Rectal smooth muscle tissue (tissue), 1 donor: ENCODE results near the gene LRRC4.
A peak's percentile ranks its signal among the peaks of the same experiment; 100 is the strongest.

Experiments used
- H3K27ac ChIP-seq: one replicate; pipeline ENCODE4 v1.7.0; 2013; ENCODE audit warnings: low read depth, low read length, inconsistent platforms
- H3K27me3 ChIP-seq: one replicate; pipeline ENCODE4 v1.7.0; 2013; ENCODE audit warnings: low read length; ENCODE audit not compliant: control insufficient read depth, insufficient read depth
- H3K36me3 ChIP-seq: one replicate; pipeline ENCODE4 v1.7.0; 2013; ENCODE audit warnings: low read length; ENCODE audit not compliant: control insufficient read depth, insufficient read depth
- H3K4me1 ChIP-seq: one replicate; pipeline ENCODE4 v1.7.0; 2013; ENCODE audit warnings: low read length; ENCODE audit not compliant: control insufficient read depth, insufficient read depth
- H3K4me3 ChIP-seq: one replicate; pipeline ENCODE4 v1.7.0; 2013; ENCODE audit warnings: low read length
- H3K9ac ChIP-seq: one replicate; pipeline ENCODE4 v1.7.0; 2013; ENCODE audit warnings: low read length

The LRRC4 gene

GRCh38 chr7:127995881-127996215, 35.4 kb downstream of the LRRC4 start:
- Histone ChIP-seq H3K27me3 (no peaks in the 10 kb centered on the region), H3K4me3 (no peak overlapping the region), H3K9ac (no peak overlapping the region), H3K36me3 (peaks cover 11% of the 10 kb centered on the region), H3K27ac (peak overlapping the region; percentile 65), H3K4me1 (peaks cover 11% of the 10 kb centered on the region)

GRCh38 chr7:127995156-127995880, 35.9 kb downstream of the LRRC4 start:
- Histone ChIP-seq H3K36me3 (peaks cover 11% of the 10 kb centered on the region), H3K27me3 (no peaks in the 10 kb centered on the region), H3K4me1 (peaks cover 11% of the 10 kb centered on the region), H3K4me3 (no peak overlapping the region), H3K27ac (peak overlapping the region; percentile 65), H3K9ac (no peak overlapping the region)

GRCh38 chr7:127993987-127994386, 37.2 kb downstream of the LRRC4 start:
- Histone ChIP-seq H3K27ac (no peak overlapping the region), H3K4me3 (no peak overlapping the region), H3K9ac (no peak overlapping the region), H3K36me3 (peaks cover 11% of the 10 kb centered on the region), H3K27me3 (no peaks in the 10 kb centered on the region), H3K4me1 (peaks cover 11% of the 10 kb centered on the region)

- Histone ChIP-seq H3K36me3 (peaks cover 11% of the 10 kb centered on the region), H3K27ac (no peak overlapping the region), H3K4me1 (peaks cover 11% of the 10 kb centered on the region), H3K27me3 (no peaks in the 10 kb centered on the region), H3K9ac (no peak overlapping the region), H3K4me3 (no peak overlapping the region)
These were observed 37.9 kb downstream of the LRRC4 start for GRCh38 chr7:127993317-127993716.

GRCh38 chr7:127988751-127989150, 42.5 kb downstream of the LRRC4 start:
- H3K4me1 ChIP-seq, result peaks cover 3% of the 10 kb centered on the region

GRCh38 chr7:127986581-127987521, 44.4 kb downstream of the LRRC4 start:
- Histone ChIP-seq H3K36me3 (peaks cover 8% of the 10 kb centered on the region), H3K27me3 (no peaks in the 10 kb centered on the region), H3K27ac (no peak overlapping the region), H3K4me1 (peaks cover 7% of the 10 kb centered on the region), H3K9ac (no peak overlapping the region), H3K4me3 (no peak overlapping the region)

More at GRCh38 chr7:127988751-127989150, 42.5 kb downstream of the LRRC4 start:
- no peak overlapping the region for H3K27ac ChIP-seq
- no peaks in the 10 kb centered on the region for H3K27me3 ChIP-seq
- peaks cover 9% of the 10 kb centered on the region for H3K36me3 ChIP-seq
- no peak overlapping the region for H3K4me3 ChIP-seq
- no peak overlapping the region for H3K9ac ChIP-seq

GRCh38 chr7:127983804-127984332, 47.4 kb downstream of the LRRC4 start:
- Histone ChIP-seq H3K4me3 (no peak overlapping the region), H3K27ac (no peak overlapping the region), H3K4me1 (peaks cover 7% of the 10 kb centered on the region), H3K36me3 (no peaks in the 10 kb centered on the region), H3K9ac (no peak overlapping the region), H3K27me3 (no peaks in the 10 kb centered on the region)

GRCh38 chr7:127981965-127982364, 49.3 kb downstream of the LRRC4 start:
- no peak overlapping the region for H3K27ac ChIP-seq
- no peaks in the 10 kb centered on the region for H3K27me3 ChIP-seq
- H3K4me3 ChIP-seq, result no peak overlapping the region
- no peaks in the 10 kb centered on the region for H3K36me3 ChIP-seq
- peaks cover 6% of the 10 kb centered on the region for H3K4me1 ChIP-seq
- no peak overlapping the region for H3K9ac ChIP-seq

- H3K27ac ChIP-seq, result no peak overlapping the region
- H3K27me3 ChIP-seq, result no peaks in the 10 kb centered on the region
- no peak overlapping the region for H3K4me3 ChIP-seq
- peaks cover 3% of the 10 kb centered on the region for H3K4me1 ChIP-seq
- no peaks in the 10 kb centered on the region for H3K36me3 ChIP-seq
- no peak overlapping the region for H3K9ac ChIP-seq
These were observed 50.3 kb downstream of the LRRC4 start for GRCh38 chr7:127980901-127981300.

GRCh38 chr7:127979728-127980126, 51.5 kb downstream of the LRRC4 start:
- Histone ChIP-seq H3K9ac (no peak overlapping the region), H3K4me3 (no peak overlapping the region), H3K4me1 (peaks cover 3% of the 10 kb centered on the region), H3K27ac (no peak overlapping the region), H3K36me3 (no peaks in the 10 kb centered on the region), H3K27me3 (no peaks in the 10 kb centered on the region)

GRCh38 chr7:127979113-127979727, 52.0 kb downstream of the LRRC4 start:
- H3K27ac ChIP-seq, result no peak overlapping the region
- no peaks in the 10 kb centered on the region for H3K36me3 ChIP-seq
- H3K4me3 ChIP-seq, result no peak overlapping the region
- H3K4me1 ChIP-seq, result peaks cover 3% of the 10 kb centered on the region
- H3K9ac ChIP-seq, result no peak overlapping the region
- H3K27me3 ChIP-seq, result no peaks in the 10 kb centered on the region

GRCh38 chr7:127978421-127978820, 52.8 kb downstream of the LRRC4 start:
- no peak overlapping the region for H3K27ac ChIP-seq
- H3K36me3 ChIP-seq, result no peaks in the 10 kb centered on the region
- no peaks in the 10 kb centered on the region for H3K27me3 ChIP-seq
- H3K9ac ChIP-seq, result no peak overlapping the region
- H3K4me3 ChIP-seq, result no peak overlapping the region
- H3K4me1 ChIP-seq, result peaks cover 9% of the 10 kb centered on the region
